ENCODE results near the gene NIPAL3.

DNA sequence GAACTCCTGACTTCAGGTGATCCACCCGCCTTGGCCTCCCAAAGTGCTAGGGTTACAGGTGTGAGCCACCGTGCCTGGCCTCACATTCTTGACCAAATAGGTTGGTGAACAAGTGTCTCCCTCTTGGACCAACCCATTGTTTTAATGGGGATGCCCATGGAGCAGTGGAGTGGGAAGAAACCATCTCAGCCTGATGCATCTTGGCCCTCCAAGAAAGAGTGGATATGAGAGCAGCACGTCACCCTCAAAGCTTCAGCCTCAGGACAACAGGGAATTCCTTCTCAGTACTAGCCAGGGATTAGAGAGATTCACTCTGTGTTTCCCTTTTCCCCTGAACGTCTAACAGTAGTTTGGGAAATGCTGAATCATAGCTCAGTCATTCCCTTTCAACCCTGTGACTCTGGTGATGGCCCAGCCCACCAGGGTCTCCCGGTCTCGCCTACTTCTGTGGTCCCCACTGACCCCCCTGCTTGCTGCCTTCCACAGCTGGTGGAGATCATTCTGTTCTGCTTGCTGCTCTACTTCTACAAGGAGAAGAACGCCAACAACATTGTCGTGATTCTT lies 37.4 kb downstream of the NIPAL3 start:
- TF ChIP-seq, protein P1, sequence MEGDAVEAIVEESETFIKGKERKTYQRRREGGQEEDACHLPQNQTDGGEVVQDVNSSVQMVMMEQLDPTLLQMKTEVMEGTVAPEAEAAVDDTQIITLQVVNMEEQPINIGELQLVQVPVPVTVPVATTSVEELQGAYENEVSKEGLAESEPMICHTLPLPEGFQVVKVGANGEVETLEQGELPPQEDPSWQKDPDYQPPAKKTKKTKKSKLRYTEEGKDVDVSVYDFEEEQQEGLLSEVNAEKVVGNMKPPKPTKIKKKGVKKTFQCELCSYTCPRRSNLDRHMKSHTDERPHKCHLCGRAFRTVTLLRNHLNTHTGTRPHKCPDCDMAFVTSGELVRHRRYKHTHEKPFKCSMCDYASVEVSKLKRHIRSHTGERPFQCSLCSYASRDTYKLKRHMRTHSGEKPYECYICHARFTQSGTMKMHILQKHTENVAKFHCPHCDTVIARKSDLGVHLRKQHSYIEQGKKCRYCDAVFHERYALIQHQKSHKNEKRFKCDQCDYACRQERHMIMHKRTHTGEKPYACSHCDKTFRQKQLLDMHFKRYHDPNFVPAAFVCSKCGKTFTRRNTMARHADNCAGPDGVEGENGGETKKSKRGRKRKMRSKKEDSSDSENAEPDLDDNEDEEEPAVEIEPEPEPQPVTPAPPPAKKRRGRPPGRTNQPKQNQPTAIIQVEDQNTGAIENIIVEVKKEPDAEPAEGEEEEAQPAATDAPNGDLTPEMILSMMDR (IDR thresholded peaks at IDR 0.05; ENCODE audit: insufficient read depth, low read length) = no peak
- TF ChIP-seq POLR2AphosphoS5 (IDR thresholded peaks at IDR 0.05; ENCODE audit: low read depth) (no peak), GABPA (IDR thresholded peaks at IDR 0.05; ENCODE audit: low read depth) (no peak)
- TF ChIP-seq, protein P2, sequence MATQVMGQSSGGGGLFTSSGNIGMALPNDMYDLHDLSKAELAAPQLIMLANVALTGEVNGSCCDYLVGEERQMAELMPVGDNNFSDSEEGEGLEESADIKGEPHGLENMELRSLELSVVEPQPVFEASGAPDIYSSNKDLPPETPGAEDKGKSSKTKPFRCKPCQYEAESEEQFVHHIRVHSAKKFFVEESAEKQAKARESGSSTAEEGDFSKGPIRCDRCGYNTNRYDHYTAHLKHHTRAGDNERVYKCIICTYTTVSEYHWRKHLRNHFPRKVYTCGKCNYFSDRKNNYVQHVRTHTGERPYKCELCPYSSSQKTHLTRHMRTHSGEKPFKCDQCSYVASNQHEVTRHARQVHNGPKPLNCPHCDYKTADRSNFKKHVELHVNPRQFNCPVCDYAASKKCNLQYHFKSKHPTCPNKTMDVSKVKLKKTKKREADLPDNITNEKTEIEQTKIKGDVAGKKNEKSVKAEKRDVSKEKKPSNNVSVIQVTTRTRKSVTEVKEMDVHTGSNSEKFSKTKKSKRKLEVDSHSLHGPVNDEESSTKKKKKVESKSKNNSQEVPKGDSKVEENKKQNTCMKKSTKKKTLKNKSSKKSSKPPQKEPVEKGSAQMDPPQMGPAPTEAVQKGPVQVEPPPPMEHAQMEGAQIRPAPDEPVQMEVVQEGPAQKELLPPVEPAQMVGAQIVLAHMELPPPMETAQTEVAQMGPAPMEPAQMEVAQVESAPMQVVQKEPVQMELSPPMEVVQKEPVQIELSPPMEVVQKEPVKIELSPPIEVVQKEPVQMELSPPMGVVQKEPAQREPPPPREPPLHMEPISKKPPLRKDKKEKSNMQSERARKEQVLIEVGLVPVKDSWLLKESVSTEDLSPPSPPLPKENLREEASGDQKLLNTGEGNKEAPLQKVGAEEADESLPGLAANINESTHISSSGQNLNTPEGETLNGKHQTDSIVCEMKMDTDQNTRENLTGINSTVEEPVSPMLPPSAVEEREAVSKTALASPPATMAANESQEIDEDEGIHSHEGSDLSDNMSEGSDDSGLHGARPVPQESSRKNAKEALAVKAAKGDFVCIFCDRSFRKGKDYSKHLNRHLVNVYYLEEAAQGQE (IDR thresholded peaks at IDR 0.05; ENCODE audit: insufficient replicate concordance, low read depth) = no peak
